Smooth muscle cell of the pulmonary artery (primary cell): ENCODE data around the gene LCE2C. TPM values are rescaled to one million over a fixed set of nuclear protein-coding genes. Genes with fewer than 3 reads are reported as not detected.

Experiments
- total RNA-seq: library from RNA; depleted of rRNA; stranded (reverse); fragments of >200 nt; gene quantifications from 2 replicates; pipeline ENCODE4 v1.2.3, GENCODE V29; 2014

LCE2C gene, protein sequence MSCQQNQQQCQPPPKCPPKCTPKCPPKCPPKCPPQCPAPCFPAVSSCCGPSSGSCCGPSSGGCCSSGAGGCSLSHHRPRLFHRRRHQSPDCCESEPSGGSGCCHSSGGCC
- not detected in 2 replicates for total RNA-seq

DNA sequence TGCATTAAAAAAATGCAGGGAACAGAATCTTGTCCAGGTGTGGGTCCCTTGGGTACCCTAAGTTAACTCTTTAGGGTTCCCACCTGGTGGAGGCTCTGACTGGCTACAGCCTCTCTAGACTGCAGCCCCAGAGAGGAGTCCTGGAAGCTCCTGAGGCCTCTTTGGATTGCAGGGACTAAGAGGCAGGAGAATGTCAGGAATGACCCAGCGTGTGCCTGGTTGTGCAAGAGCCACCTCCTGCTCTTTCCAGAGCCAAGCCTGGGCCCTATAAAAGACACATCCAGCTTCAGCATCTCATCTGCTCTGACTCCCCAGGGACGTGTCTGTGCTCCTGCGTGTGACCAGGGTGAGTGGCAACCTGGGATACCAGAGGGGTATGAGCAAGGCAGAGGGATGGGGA is at the start of gene LCE2C:
Gene LCE2C (plus strand): TSS at position 297 of the 400 bp plus-strand sequence. CDS start 737 bp downstream, outside the sequence.

DNA sequence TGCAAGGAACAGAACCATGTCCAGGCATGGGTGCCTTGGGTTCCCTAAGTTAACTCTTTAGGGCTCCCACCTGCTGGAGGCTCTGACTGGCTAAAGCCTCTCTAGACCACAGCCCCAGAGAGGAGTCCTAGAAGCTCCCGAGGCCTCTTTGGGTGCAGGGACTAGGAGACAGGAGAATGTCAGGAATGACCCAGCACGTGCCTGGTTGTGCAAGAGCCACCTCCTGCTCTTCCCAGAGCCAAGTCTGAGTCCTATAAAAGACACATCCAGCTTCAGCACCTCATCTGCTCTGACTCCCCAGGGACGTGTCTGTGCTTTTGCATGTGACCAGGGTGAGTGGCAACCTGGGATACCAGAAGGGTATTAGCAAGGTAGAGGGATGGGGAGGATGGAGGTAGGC is 12.0 kb upstream of the LCE2C start, which contains the start of gene LCE2D:
Gene LCE2D (plus strand): TSS at position 283 of the 400 bp plus-strand sequence. CDS start 726 bp downstream, outside the sequence.

DNA sequence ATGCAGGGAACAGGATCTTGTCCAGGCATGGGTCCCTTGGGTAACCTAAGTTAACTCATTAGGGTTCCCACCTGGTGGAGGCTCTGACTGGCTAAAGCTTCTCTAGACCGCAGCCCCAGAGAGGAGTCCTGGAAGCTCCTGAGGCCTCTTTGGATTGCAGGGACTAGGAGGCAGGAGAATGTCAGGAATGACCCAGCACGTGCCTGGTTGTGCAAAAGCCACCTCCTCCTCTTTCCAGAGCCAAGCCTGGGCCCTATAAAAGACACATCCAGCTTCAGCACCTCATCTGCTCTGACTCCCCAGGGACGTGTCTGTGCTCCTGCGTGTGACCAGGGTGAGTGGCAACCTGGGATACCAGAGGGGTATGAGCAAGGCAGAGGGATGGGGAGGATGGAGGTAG is 10.7 kb downstream of the LCE2C start, which contains the start of gene LCE2B:
Gene LCE2B (plus strand): TSS at position 301 of the 400 bp plus-strand sequence. CDS start 721 bp downstream, outside the sequence.

DNA sequence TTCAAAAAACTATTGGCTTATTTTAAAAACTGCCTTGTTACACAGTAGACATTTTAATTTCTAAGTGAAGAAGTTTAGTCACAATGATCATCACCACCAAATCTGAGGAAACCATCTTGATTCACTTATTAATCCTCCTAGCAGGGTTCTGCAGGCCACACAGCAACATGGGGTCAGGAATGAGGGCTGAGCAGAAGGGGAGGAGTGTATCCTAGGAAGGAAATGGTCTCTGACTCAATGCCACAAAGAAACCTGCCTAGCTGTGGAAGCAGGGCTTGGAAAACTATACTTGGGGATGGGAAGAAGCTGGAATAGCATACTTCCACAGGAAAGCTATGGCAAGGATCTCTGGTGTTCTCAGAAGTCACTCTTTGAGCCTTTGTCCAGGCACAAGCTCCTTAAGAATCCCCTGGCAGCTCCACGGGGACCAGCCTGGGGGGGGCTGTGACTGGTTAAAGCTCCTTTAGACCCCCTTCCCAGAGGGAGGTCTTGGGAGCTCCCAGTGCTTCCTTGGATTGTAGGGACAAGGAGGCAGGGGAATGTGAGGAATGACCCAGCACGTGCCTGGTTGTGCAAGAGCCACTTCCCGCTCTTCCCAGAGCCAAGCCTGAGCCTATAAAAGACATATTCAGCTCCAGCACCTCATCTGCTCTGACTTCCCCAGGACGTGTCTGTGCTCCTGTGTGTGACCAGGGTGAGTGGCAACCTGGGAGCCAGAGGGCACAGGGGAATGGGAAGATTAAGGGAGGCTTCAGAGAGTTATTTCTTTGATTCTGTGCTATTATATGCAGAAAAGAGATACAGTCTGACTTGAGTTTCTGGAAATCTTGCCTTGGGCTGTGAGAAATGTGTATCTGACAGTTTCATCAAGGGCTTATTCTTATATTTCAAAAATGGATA is 22.9 kb downstream of the LCE2C start, which contains the start of gene LCE2A:
Gene LCE2A (plus strand): TSS at position 645 of the 900 bp plus-strand sequence. CDS start 557 bp downstream, outside the sequence.

DNA sequence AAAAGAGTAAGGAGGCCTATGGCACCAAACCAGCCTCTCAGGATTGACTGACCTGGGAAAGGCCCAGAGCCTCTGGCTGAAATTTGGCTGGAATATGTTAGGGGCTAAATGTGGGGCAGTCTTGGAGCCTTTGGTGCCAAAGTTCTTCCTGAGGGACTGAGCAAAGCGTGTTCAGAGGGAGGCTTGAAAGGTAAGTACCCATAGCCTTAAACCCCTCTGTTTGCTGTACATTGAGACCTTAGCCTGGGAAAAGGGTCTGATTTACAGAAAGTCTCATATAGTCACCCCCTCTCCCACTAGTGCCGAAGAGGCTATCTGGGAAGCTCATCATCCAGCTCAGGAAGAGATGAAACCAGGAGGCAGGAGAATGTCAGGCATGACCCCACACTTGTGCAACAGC is 32.8 kb downstream of the LCE2C start, which contains the start of gene LCE4A:
Gene LCE4A (plus strand): TSS at position 301 of the 400 bp plus-strand sequence. CDS start 916 bp downstream, outside the sequence.

Other genes with a start within 250 kb of the LCE2C start
- not detected in 2 replicates for gene LCE5A, start 164.5 kb upstream of the LCE2C start, total RNA-seq
- not detected in 2 replicates for gene CRCT1, start 160.8 kb upstream of the LCE2C start, total RNA-seq
- not detected in 2 replicates for gene LCE3E, start 108.5 kb upstream of the LCE2C start, total RNA-seq
- gene LCE3D, start 94.8 kb upstream of the LCE2C start, total RNA-seq: not detected in 2 replicates
- not detected in 2 replicates for gene LCE3C, start 75.0 kb upstream of the LCE2C start, total RNA-seq
- gene LCE3B, start 61.5 kb upstream of the LCE2C start, total RNA-seq: not detected in 2 replicates
- gene LCE3A, start 52.2 kb upstream of the LCE2C start, total RNA-seq: not detected in 2 replicates
- gene LCE2D, start 11.9 kb upstream of the LCE2C start, total RNA-seq: not detected in 2 replicates
- not detected in 2 replicates for gene LCE2B, start 10.8 kb downstream of the LCE2C start, total RNA-seq
- gene LCE2A, start 23.1 kb downstream of the LCE2C start, total RNA-seq: not detected in 2 replicates
- gene LCE4A, start 32.9 kb downstream of the LCE2C start, total RNA-seq: not detected in 2 replicates
- gene KPRP, start 82.7 kb downstream of the LCE2C start, total RNA-seq: not detected in 2 replicates
- not detected in 2 replicates for gene LCE1F, start 99.9 kb downstream of the LCE2C start, total RNA-seq
- not detected in 2 replicates for gene LCE1E, start 111.0 kb downstream of the LCE2C start, total RNA-seq
- not detected in 2 replicates for gene LCE1D, start 121.4 kb downstream of the LCE2C start, total RNA-seq
- gene LCE1C, start 131.4 kb downstream of the LCE2C start, total RNA-seq: not detected in 2 replicates
- not detected in 2 replicates for gene LCE1B, start 136.7 kb downstream of the LCE2C start, total RNA-seq
- not detected in 2 replicates for gene LCE1A, start 152.2 kb downstream of the LCE2C start, total RNA-seq
- not detected in 2 replicates for gene LCE6A, start 167.6 kb downstream of the LCE2C start, total RNA-seq
- not detected in 2 replicates for gene LCE7A, start 184.7 kb downstream of the LCE2C start, total RNA-seq
- not detected in 2 replicates for gene SMCP, start 203.0 kb downstream of the LCE2C start, total RNA-seq
- gene IVL, start 233.3 kb downstream of the LCE2C start, total RNA-seq: not detected in 2 replicates